ENCODE data around the gene GRB10.

GRB10 gene

GRCh38 chr7:50610521-50611277 is 172.0 kb downstream of the GRB10 start:
- ATAC-seq (ENCODE audit: insufficient read depth, low read depth) (peak; percentile 84), DNase-seq (peak; percentile 72)
- H3K36me3 ChIP-seq (ENCODE audit: insufficient read depth, low read length): no peaks in the 10 kb centered on the region
- H3K9ac ChIP-seq (ENCODE audit: low read depth, low read length): peak overlapping the region; percentile 27; the same call in 1 of the 2 replicates
- H3K9me3 ChIP-seq (ENCODE audit: insufficient read depth, low read length, severe bottlenecking): peaks cover 9% of the 10 kb centered on the region
- H3K4me2 ChIP-seq (ENCODE audit: insufficient read depth, low read length): peak overlapping the region; percentile 42
- H3K4me1 ChIP-seq (ENCODE audit: insufficient read depth, low read length): peaks cover 52% of the 10 kb centered on the region
- H3K79me2 ChIP-seq (ENCODE audit: insufficient read depth, low read length): no peaks in the 10 kb centered on the region
- no peaks in the 10 kb centered on the region for H4K20me1 ChIP-seq (ENCODE audit: insufficient read depth, low read length)
- H2AFZ ChIP-seq (ENCODE audit: low read depth, low read length): peak overlapping the region; percentile 9
- H3K4me3 ChIP-seq (ENCODE audit: low read depth in 1 of 2, low read length in 2 of 2): no peak overlapping the region
- no peaks in the 10 kb centered on the region for H3K27me3 ChIP-seq (ENCODE audit: insufficient read depth, low read length, poor library complexity)
- TF ChIP-seq EZH2 (IDR thresholded peaks at IDR 0.05; ENCODE audit: borderline replicate concordance, low read depth, low read length, severe bottlenecking): no peak
- peak; percentile 0 for TF ChIP-seq CTCF (IDR thresholded peaks at IDR 0.05; ENCODE audit: borderline replicate concordance, extremely low read depth, low read length, poor library complexity, severe bottlenecking)
- H3K27ac ChIP-seq (ENCODE audit: low read length): peak overlapping the region; percentile 75

- TF ChIP-seq EZH2 (IDR thresholded peaks at IDR 0.05; ENCODE audit: borderline replicate concordance, low read depth, low read length, severe bottlenecking): no peak
- TF ChIP-seq CTCF (IDR thresholded peaks at IDR 0.05; ENCODE audit: borderline replicate concordance, extremely low read depth, low read length, poor library complexity, severe bottlenecking): no peak
- Histone ChIP-seq H3K4me1 (ENCODE audit: insufficient read depth, low read length) (peaks cover 52% of the 10 kb centered on the region), H3K4me3 (ENCODE audit: low read depth in 1 of 2, low read length in 2 of 2) (peak overlapping the region in 1 of 2 experiments; percentile 11; a peak in 1 of 4 replicates), H3K9me3 (ENCODE audit: insufficient read depth, low read length, severe bottlenecking) (peaks cover 9% of the 10 kb centered on the region), H3K36me3 (ENCODE audit: insufficient read depth, low read length) (no peaks in the 10 kb centered on the region), H3K9ac (ENCODE audit: low read depth, low read length) (0 out of 2 replicates have a peak overlapping the region, but pooled peaks have one; percentile 4), H4K20me1 (ENCODE audit: insufficient read depth, low read length) (no peaks in the 10 kb centered on the region), H3K27ac (ENCODE audit: low read length) (peak overlapping the region; percentile 72), H2AFZ (ENCODE audit: low read depth, low read length) (peak overlapping the region; percentile 54; the same call in 1 of the 2 replicates), H3K4me2 (ENCODE audit: insufficient read depth, low read length) (peak overlapping the region; percentile 50), H3K27me3 (ENCODE audit: insufficient read depth, low read length, poor library complexity) (no peaks in the 10 kb centered on the region), H3K79me2 (ENCODE audit: insufficient read depth, low read length) (no peaks in the 10 kb centered on the region)
- DNase-seq: peak; percentile 42
- ATAC-seq (ENCODE audit: insufficient read depth, low read depth): peak; percentile 78
These were observed 174.3 kb downstream of the GRB10 start for GRCh38 chr7:50608196-50608906.

GRCh38 chr7:50607524-50608125 is 175.1 kb downstream of the GRB10 start:
- Histone ChIP-seq H3K4me2 (ENCODE audit: insufficient read depth, low read length) (peak overlapping the region; percentile 50), H3K9ac (ENCODE audit: low read depth, low read length) (0 out of 2 replicates have a peak overlapping the region, but pooled peaks have one; percentile 4), H3K9me3 (ENCODE audit: insufficient read depth, low read length, severe bottlenecking) (peaks cover 9% of the 10 kb centered on the region), H3K4me3 (ENCODE audit: low read depth in 1 of 2, low read length in 2 of 2) (peak overlapping the region in 1 of 2 experiments; percentile 11; a peak in 2 of 4 replicates), H2AFZ (ENCODE audit: low read depth, low read length) (peak overlapping the region; percentile 54), H4K20me1 (ENCODE audit: insufficient read depth, low read length) (no peaks in the 10 kb centered on the region), H3K4me1 (ENCODE audit: insufficient read depth, low read length) (peaks cover 52% of the 10 kb centered on the region), H3K27ac (ENCODE audit: low read length) (peak overlapping the region; percentile 72), H3K79me2 (ENCODE audit: insufficient read depth, low read length) (no peaks in the 10 kb centered on the region), H3K27me3 (ENCODE audit: insufficient read depth, low read length, poor library complexity) (no peaks in the 10 kb centered on the region), H3K36me3 (ENCODE audit: insufficient read depth, low read length) (no peaks in the 10 kb centered on the region)
- TF ChIP-seq EZH2 (IDR thresholded peaks at IDR 0.05; ENCODE audit: borderline replicate concordance, low read depth, low read length, severe bottlenecking) (no peak), CTCF (IDR thresholded peaks at IDR 0.05; ENCODE audit: borderline replicate concordance, extremely low read depth, low read length, poor library complexity, severe bottlenecking) (no peak)
- ATAC-seq (ENCODE audit: insufficient read depth, low read depth) (no peak), DNase-seq (no peak)
